GM12878 (cell line): ENCODE results near the gene OVOL3. TPM values are rescaled to one million over a fixed set of nuclear protein-coding genes. Genes with fewer than 3 reads are reported as not detected.

ENCODE experiments used
- ATAC-seq: fragments of 200-7000 bp; cut with Tn5 transposase; 3 replicates; pipeline ENCODE4 v1.9.1; 2020; ENCODE audit warnings: mild to moderate bottlenecking, moderate library complexity
- BruUV-seq: library from RNA; stranded (reverse); fragments of 400-500 nt; replicated peaks from 2 replicates; lab custom pipeline; 2021; lab: Mats Ljungman, UMichigan
- CTCF ChIA-PET: fragments of 300-600 bp; sonication (Branson Sonifier 250); formaldehyde crosslinking; extraction: SDS; loops from one replicate; lab custom pipeline; 2021; ENCODE audit warnings: inconsistent platforms; lab: Yijun Ruan, JAX
- POLR2A ChIA-PET: fragments of 350-600 bp; formaldehyde crosslinking; extraction: SDS; loops from one replicate; lab custom pipeline; 2021; ENCODE audit warnings: inconsistent platforms; lab: Charles Lee
- RAD21 ChIA-PET: fragments of 300-600 bp; sonication (Branson Sonifier 250); formaldehyde crosslinking; loops from one replicate; lab custom pipeline; 2023; ENCODE audit warnings: antibody characterized with exemption; ENCODE audit not compliant: unreplicated experiment; lab: Charles Lee
- SMC1A ChIA-PET: fragments of 300-600 bp; sonication (Branson Sonifier 250); formaldehyde crosslinking; loops from one replicate; lab custom pipeline; 2023; ENCODE audit not compliant: unreplicated experiment, uncharacterized antibody; lab: Charles Lee
- DNase-seq: peaks from one replicate; pipeline ENCODE4 v3.0.0-alpha.2; 2011; ENCODE audit warnings: low read depth, low spot score
- FAIRE-seq: peaks from 3 replicates; lab custom pipeline; 2011; peaks lifted over from hg19 to GRCh38; lab: Jason Lieb, UNC
- H2AFZ ChIP-seq: 2 replicates; pipeline ENCODE4 v1.6.0; 2011; ENCODE audit warnings: low read depth, low read length, control low read depth; ENCODE audit not compliant: control insufficient read depth
- H3K27ac ChIP-seq: 2 replicates; pipeline ENCODE4 v1.5.1; 2011; ENCODE audit warnings: control low read depth; ENCODE audit not compliant: control insufficient read depth, insufficient read depth
- H3K27me3 ChIP-seq, 2 experiments: replicated peaks in 1 of 2; 2 replicates each; pipeline versions ENCODE4 v1.6.0 to v1.6.1; 2011; ENCODE audit warnings: low read length in 1 of 2; ENCODE audit not compliant: control insufficient read depth in 2 of 2, insufficient read depth in 2 of 2
- H3K36me3 ChIP-seq, 2 experiments: 2 replicates each; pipeline ENCODE4 v1.5.1; 2011; ENCODE audit warnings: low read length in 1 of 2; ENCODE audit not compliant: control insufficient read depth in 2 of 2, insufficient read depth in 2 of 2
- H3K4me1 ChIP-seq: 2 replicates; pipeline ENCODE4 v1.6.1; 2011; ENCODE audit warnings: mild to moderate bottlenecking, low read length, moderate library complexity, mixed read lengths; ENCODE audit not compliant: control insufficient read depth, insufficient read depth
- H3K4me2 ChIP-seq: 2 replicates; pipeline ENCODE4 v1.6.0; 2011; ENCODE audit warnings: control low read depth; ENCODE audit not compliant: control insufficient read depth, insufficient read depth
- H3K4me3 ChIP-seq: fragments of 200-600 bp; sonication (generic); 2 replicates; pipeline ENCODE4 v1.5.1; 2016
- H3K79me2 ChIP-seq: 2 replicates; pipeline ENCODE4 v1.6.0; 2011; ENCODE audit warnings: low read length; ENCODE audit not compliant: control insufficient read depth, insufficient read depth
- H3K9ac ChIP-seq: 2 replicates; pipeline ENCODE4 v1.8.0; 2011; ENCODE audit warnings: low read length, control low read depth, mixed read lengths; ENCODE audit not compliant: control insufficient read depth, insufficient read depth
- H3K9me3 ChIP-seq: replicated peaks from 3 replicates; pipeline ENCODE4 v1.5.1; 2011; ENCODE audit warnings: mild to moderate bottlenecking, low read length; ENCODE audit not compliant: control insufficient read depth, insufficient read depth
- H4K20me1 ChIP-seq: 2 replicates; pipeline ENCODE4 v1.6.0; 2011; ENCODE audit not compliant: control insufficient read depth, insufficient read depth
- BACH1 ChIP-seq: fragments of 450-650 bp; IDR thresholded peaks from 2 replicates; pipeline ENCODE4 v1.6.1; 2017; ENCODE audit warnings: mild to moderate bottlenecking, borderline replicate concordance
- BHLHE40 ChIP-seq, 2 experiments: fragments of 450-650 bp in 1 of 2; IDR thresholded peaks; 2 replicates each; pipeline ENCODE4 v1.6.1; 2011 to 2017; ENCODE audit warnings: low read depth in 2 of 2, borderline replicate concordance in 1 of 2, improper control_type of control experiment in 1 of 2, low read length in 1 of 2, mild to moderate bottlenecking in 1 of 2
- CHD2 ChIP-seq: IDR thresholded peaks from 2 replicates; pipeline ENCODE4 v1.6.1; 2011; ENCODE audit warnings: low read depth, low read length, improper control_type of control experiment, borderline replicate concordance
- CHD4 ChIP-seq: fragments of 200-600 bp; sonication (generic); IDR thresholded peaks from 2 replicates; pipeline ENCODE4 v1.6.1; 2016; ENCODE audit warnings: mild to moderate bottlenecking
- CREM ChIP-seq: IDR thresholded peaks from 2 replicates; pipeline ENCODE4 v1.6.1; 2014; ENCODE audit warnings: antibody characterized with exemption, low read depth
- LARP7 ChIP-seq: fragments of 450-650 bp; IDR thresholded peaks from 2 replicates; pipeline ENCODE4 v1.6.1; 2017; ENCODE audit warnings: mild to moderate bottlenecking
- MEF2B ChIP-seq: fragments of 450-650 bp; IDR thresholded peaks from 2 replicates; pipeline ENCODE4 v1.6.1; 2018; ENCODE audit warnings: mild to moderate bottlenecking, moderate library complexity; ENCODE audit not compliant: partially characterized antibody, poor library complexity, severe bottlenecking
- NR2C1 ChIP-seq: fragments of 450-650 bp; IDR thresholded peaks from 2 replicates; pipeline ENCODE4 v1.6.1; 2017; ENCODE audit warnings: antibody characterized with exemption, mild to moderate bottlenecking, moderate library complexity
- NR2F1 ChIP-seq: fragments of 450-650 bp; conservative IDR thresholded peaks from 2 replicates; pipeline ENCODE4 v1.6.1; 2017; ENCODE audit warnings: mild to moderate bottlenecking
- POLR2A ChIP-seq: IDR thresholded peaks from 2 replicates; pipeline ENCODE4 v1.6.1; 2011; ENCODE audit warnings: low read depth, mild to moderate bottlenecking, low read length
- SIN3A ChIP-seq: IDR thresholded peaks from 2 replicates; pipeline ENCODE4 v1.6.1; 2012; ENCODE audit warnings: low read depth, low read length, improper control_type of control experiment
- SMARCA5 ChIP-seq: fragments of 450-650 bp; IDR thresholded peaks from 2 replicates; pipeline ENCODE4 v1.6.1; 2017; ENCODE audit warnings: mild to moderate bottlenecking
- SUZ12 ChIP-seq: fragments of 200-600 bp; sonication (generic); IDR thresholded peaks from one replicate; pipeline ENCODE4 v1.6.1; 2018; ENCODE audit warnings: antibody characterized with exemption, mild to moderate bottlenecking; ENCODE audit not compliant: unreplicated experiment
- TAF1 ChIP-seq: IDR thresholded peaks from 2 replicates; pipeline ENCODE4 v1.6.1; 2011; ENCODE audit warnings: mild to moderate bottlenecking, low read depth, low read length, borderline replicate concordance
- TARDBP ChIP-seq: IDR thresholded peaks from 2 replicates; pipeline ENCODE4 v1.6.1; 2016; ENCODE audit warnings: borderline replicate concordance
- WGBS: methylation state at CpG from one replicate; pipeline ENCODE4 v1.1.6; 2016; ENCODE audit warnings: low lambda C conversion rate; ENCODE audit not compliant: insufficient replicate concordance, insufficient coverage; ENCODE audit errors: missing lambda C conversion rate; 5-methylcytosine and 5-hydroxymethylcytosine counted together
- in situ Hi-C: fragments of 300-500 bp; cut with MboI; formaldehyde crosslinking; loops from 9 replicates; pipeline ENCODE4 v1.14.3; 2018; ENCODE audit warnings: mixed read lengths
- intact Hi-C: fragments of 100-400 bp; cut with micrococcal nuclease; formaldehyde crosslinking; loops from one replicate; pipeline ENCODE4 v1.14.2; 2022; ENCODE audit not compliant: unreplicated experiment
- polyA plus RNA-seq, 11 experiments: library from polyadenylated mRNA; depleted of rRNA in 4 of 11; unstranded in 6 of 11; stranded (reverse) in 5 of 11; fragments of >200 nt; fragmentation: Nextera tagmentation in 4 of 11; fragmentation: Illumina TruSeq in 1 of 11; extraction: Ambion mirVana in 4 of 11; extraction: Trizol in 1 of 11; gene quantifications; 1 replicate in 1 of 11; 2 replicates in 10 of 11; pipeline versions ENCODE4 v1.2.1 to v1.2.3, GENCODE V29; 2011 to 2016; ENCODE audit warnings: inconsistent platforms in 2 of 11, missing spikeins in 2 of 11, low read depth in 1 of 11
- total RNA-seq, 4 experiments: library from RNA; depleted of rRNA in 3 of 4; stranded (reverse); fragments of >200 nt in 3 of 4; fragmentation: Illumina TruSeq in 1 of 4; extraction: Trizol in 1 of 4; gene quantifications; 2 replicates each; pipeline versions ENCODE4 v1.2.1 to v1.2.3, GENCODE V29; 2013 to 2021
- TF ChIP-seq, protein P1 (sequence below): IDR thresholded peaks from 2 replicates; pipeline ENCODE4 v1.6.1; 2012; ENCODE audit warnings: improper control_type of control experiment, low read depth, low read length; ENCODE audit not compliant: insufficient replicate concordance

Gene OVOL3
- total and polyA plus RNA-seq, 10 of the 15 experiments (the other 5 are each of a cell fraction or from before 2014, with no cell fraction given), result 0.43 TPM; not detected in 9

DNA sequence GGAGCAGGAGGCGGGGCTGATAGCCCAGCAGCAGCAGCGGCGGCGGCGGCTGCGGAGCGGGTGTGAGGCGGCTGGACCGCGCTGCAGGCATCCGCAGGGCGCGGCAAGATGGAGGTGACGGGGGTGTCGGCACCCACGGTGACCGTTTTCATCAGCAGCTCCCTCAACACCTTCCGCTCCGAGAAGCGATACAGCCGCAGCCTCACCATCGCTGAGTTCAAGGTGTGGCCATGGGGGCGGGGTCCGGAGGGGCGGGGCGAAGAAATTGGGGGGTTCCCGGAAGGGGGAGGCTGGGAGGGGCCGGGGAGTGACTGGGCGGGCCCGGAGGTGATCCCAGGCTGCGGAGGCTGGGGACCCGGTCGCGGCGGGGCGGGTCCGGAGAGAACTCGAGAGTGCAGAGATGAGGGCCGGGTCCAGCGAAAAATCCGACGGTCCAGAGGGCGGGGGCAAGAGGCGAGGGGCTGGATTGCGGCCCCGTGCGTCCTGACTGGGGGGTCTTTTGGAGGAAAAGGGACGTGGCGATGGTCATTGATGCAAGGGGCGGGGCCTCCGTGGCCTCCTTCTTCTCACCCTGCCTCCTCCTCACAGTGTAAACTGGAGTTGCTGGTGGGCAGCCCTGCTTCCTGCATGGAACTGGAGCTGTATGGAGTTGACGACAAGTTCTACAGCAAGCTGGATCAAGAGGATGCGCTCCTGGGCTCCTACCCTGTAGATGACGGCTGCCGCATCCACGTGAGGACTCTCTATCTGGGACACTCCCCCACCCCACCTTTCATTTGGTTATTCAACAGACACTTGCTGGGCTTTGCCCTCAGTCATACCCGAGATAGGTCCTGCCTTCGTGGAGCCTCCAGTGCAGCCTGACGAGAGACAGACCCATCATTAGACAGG, 4.8 kb downstream of the OVOL3 start, which contains the start of gene TBCB:
Gene TBCB (plus strand): TSS at position 16 of the 891 bp plus-strand sequence. CDS start 93 bp downstream, at position 109.
- intact Hi-C loops, result loop anchor here (1.0 to 10.0 kb wide), 4 partner anchors 55 to 1259 kb away; partner anchors contain the start of genes THAP8, WDR62, ZNF146 and ZNF527
- POLR2A ChIA-PET, result interaction anchor here (0.5 to 1.6 kb wide), 8 partner anchors 10 to 1828 kb away, joined by 3 to 11 read pairs (median 5); partner anchors contain the start of genes ALKBH6, CAPNS1, ZNF146 and ZNF565
- Histone ChIP-seq H3K79me2 (peaks cover 24% of the 10 kb centered on the region), H3K9ac (peak within 1 kb of the TSS; percentile 96), H3K4me1 (peaks cover 9% of the 10 kb centered on the region), H4K20me1 (no peaks in the 10 kb centered on the region), H2AFZ (peak within 1 kb of the TSS; percentile 88), H3K27me3 (no peaks in the 10 kb centered on the region), H3K4me3 (peak within 1 kb of the TSS; percentile 89), H3K9me3 (no peaks in the 10 kb centered on the region), H3K4me2 (peak within 1 kb of the TSS; percentile 94), H3K27ac (peak within 1 kb of the TSS; percentile 80), H3K36me3 (peaks cover 4 to 6% of the 10 kb centered on the region in 2 experiments)
- peak; percentile 75 for ATAC-seq
- TSS peak; percentile 82 for BruUV-seq
- SMC1A ChIA-PET, result interaction anchor here (0.9 to 2.9 kb wide), 6 partner anchors 12 to 99 kb away, joined by 3 to 12 read pairs (median 5); partner anchors contain the start of genes ZNF146 and ZNF565
- CTCF ChIA-PET, result interaction anchor here (0.6 to 2.9 kb wide), 10 partner anchors 10 to 655 kb away, joined by 3 to 10 read pairs (median 4); partner anchors contain the start of gene THAP8
- DNase-seq, result no peak
- RAD21 ChIA-PET, result interaction anchor here (0.6 to 1.9 kb wide), 9 partner anchors 12 to 472 kb away, joined by 3 to 5 read pairs (median 3); partner anchors contain the start of gene ALKBH6
- in situ Hi-C loops, result loop anchor here (10.0 kb wide), 1 partner anchor 369 kb away; the partner anchor contains the start of gene ZNF566
- FAIRE-seq, result peak; percentile 31
- 4% methylated on average over 51 of the region's 59 CpGs for WGBS
- peak; percentile 8; the same call in 1 of the 2 replicates for TF ChIP-seq LARP7
- peak; percentile 84; the same call in 1 of the 2 replicates for TF ChIP-seq TAF1
- peak in 1 of 2 experiments; percentile 53; a peak in 2 of 4 replicates for TF ChIP-seq BHLHE40 (IDR thresholded peaks at IDR 0.05; ENCODE audit: borderline replicate concordance in 1 of 2, low read depth in 2 of 2, low read length in 1 of 2)
- TF ChIP-seq TARDBP, result peak; percentile 51; the same call in 1 of the 2 replicates
- no peak for TF ChIP-seq SUZ12
- TF ChIP-seq CHD4, result no peak
- 0 out of 2 replicates have a peak, but pooled peaks have one; percentile 20 for TF ChIP-seq SMARCA5
- peak; percentile 97 for TF ChIP-seq POLR2A
- peak; percentile 0 for TF ChIP-seq MEF2B
- TF ChIP-seq SIN3A, result no peak
- TF ChIP-seq, protein P1, sequence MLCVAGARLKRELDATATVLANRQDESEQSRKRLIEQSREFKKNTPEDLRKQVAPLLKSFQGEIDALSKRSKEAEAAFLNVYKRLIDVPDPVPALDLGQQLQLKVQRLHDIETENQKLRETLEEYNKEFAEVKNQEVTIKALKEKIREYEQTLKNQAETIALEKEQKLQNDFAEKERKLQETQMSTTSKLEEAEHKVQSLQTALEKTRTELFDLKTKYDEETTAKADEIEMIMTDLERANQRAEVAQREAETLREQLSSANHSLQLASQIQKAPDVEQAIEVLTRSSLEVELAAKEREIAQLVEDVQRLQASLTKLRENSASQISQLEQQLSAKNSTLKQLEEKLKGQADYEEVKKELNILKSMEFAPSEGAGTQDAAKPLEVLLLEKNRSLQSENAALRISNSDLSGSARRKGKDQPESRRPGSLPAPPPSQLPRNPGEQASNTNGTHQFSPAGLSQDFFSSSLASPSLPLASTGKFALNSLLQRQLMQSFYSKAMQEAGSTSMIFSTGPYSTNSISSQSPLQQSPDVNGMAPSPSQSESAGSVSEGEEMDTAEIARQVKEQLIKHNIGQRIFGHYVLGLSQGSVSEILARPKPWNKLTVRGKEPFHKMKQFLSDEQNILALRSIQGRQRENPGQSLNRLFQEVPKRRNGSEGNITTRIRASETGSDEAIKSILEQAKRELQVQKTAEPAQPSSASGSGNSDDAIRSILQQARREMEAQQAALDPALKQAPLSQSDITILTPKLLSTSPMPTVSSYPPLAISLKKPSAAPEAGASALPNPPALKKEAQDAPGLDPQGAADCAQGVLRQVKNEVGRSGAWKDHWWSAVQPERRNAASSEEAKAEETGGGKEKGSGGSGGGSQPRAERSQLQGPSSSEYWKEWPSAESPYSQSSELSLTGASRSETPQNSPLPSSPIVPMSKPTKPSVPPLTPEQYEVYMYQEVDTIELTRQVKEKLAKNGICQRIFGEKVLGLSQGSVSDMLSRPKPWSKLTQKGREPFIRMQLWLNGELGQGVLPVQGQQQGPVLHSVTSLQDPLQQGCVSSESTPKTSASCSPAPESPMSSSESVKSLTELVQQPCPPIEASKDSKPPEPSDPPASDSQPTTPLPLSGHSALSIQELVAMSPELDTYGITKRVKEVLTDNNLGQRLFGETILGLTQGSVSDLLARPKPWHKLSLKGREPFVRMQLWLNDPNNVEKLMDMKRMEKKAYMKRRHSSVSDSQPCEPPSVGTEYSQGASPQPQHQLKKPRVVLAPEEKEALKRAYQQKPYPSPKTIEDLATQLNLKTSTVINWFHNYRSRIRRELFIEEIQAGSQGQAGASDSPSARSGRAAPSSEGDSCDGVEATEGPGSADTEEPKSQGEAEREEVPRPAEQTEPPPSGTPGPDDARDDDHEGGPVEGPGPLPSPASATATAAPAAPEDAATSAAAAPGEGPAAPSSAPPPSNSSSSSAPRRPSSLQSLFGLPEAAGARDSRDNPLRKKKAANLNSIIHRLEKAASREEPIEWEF, result no peak
- TF ChIP-seq NR2C1, result no peak
- peak; percentile 76; the same call in 1 of the 2 replicates for TF ChIP-seq BACH1
- 0 out of 2 replicates have a peak, but pooled peaks have one; percentile 24 for TF ChIP-seq NR2F1
- peak; percentile 13; the same call in 1 of the 2 replicates for TF ChIP-seq CREM
- TF ChIP-seq CHD2, result peak; percentile 92; the same call in 1 of the 2 replicates
